GM12891 (cell line): ENCODE data around the gene GH2.
"Not testable (repeated sequence)": the region's sequence is repeated elsewhere in the genome, so short reads cannot be mapped to it uniquely, and the experiment has no call there.

Experiments
- POLR2A ChIP-seq: IDR thresholded peaks from 2 replicates; pipeline ENCODE4 v1.6.1; 2011; ENCODE audit warnings: low read depth, low read length, control low read depth
- POLR2AphosphoS5 ChIP-seq: IDR thresholded peaks from 2 replicates; pipeline ENCODE4 v1.6.1; 2011; ENCODE audit warnings: low read depth, low read length, control low read depth
- TAF1 ChIP-seq: IDR thresholded peaks from 2 replicates; pipeline ENCODE4 v1.6.1; 2011; ENCODE audit warnings: low read depth, low read length, control low read depth

DNA sequence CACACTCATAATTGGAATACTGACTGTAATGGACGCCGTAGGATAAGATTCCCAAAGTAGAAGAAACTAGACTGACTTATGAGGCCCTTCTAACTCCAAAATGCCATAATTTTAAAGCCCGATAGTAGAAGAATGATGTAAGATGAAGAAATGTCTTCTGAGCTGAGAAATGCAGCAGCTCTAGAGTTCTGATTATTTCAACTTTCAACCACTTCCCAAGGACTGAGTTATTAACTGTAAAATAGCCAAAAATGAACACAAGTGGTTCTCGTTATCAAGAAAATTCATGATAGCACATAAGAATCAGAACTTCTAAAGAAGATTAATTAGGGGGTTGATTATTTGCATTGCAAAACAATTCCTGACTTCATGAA is 11.5 kb downstream of the GH2 start:
- TF ChIP-seq POLR2A, POLR2AphosphoS5, TAF1: not testable (repeated sequence)
